ENCODE data around the gene COL20A1.

DNA sequence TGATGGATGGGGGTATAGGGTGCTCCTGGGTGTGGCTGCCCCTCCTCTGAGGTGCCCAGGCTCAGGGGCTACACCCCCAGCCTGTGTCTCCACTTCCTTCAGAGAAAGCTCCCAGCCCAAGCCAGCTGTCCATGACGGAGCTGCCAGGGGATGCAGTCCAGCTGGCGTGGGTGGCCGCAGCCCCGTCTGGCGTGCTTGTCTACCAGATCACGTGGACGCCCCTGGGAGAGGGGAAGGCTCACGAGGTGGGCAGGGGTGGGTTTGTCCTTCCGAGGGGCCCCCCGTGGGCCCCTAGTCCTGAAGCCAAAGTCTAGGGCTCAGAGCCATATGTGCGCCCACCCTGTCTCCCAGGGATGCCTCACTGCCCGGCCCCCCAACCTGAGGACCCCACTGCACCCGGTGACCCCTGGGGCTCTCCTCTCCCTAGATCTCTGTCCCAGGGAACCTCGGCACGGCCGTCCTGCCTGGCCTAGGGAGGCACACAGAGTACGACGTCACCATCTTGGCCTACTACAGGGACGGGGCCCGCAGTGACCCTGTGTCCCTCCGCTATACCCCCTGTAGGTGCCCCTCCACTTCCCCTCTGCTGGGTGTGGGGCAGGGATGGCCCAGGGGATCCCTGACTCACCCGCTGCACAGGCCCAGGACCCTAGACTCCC lies 19.8 kb downstream of the COL20A1 start:
- TF ChIP-seq POLR2A (IDR thresholded peaks at IDR 0.05) = no peak
- TF ChIP-seq, protein P1, sequence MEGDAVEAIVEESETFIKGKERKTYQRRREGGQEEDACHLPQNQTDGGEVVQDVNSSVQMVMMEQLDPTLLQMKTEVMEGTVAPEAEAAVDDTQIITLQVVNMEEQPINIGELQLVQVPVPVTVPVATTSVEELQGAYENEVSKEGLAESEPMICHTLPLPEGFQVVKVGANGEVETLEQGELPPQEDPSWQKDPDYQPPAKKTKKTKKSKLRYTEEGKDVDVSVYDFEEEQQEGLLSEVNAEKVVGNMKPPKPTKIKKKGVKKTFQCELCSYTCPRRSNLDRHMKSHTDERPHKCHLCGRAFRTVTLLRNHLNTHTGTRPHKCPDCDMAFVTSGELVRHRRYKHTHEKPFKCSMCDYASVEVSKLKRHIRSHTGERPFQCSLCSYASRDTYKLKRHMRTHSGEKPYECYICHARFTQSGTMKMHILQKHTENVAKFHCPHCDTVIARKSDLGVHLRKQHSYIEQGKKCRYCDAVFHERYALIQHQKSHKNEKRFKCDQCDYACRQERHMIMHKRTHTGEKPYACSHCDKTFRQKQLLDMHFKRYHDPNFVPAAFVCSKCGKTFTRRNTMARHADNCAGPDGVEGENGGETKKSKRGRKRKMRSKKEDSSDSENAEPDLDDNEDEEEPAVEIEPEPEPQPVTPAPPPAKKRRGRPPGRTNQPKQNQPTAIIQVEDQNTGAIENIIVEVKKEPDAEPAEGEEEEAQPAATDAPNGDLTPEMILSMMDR (IDR thresholded peaks at IDR 0.05) = no peak

Measured in testis (tissue), 2 donors.